Measurements from ENCODE around the gene ANKUB1. TPM values are rescaled to one million over a fixed set of nuclear protein-coding genes. Genes with fewer than 3 reads are reported as not detected.
"Not testable (repeated sequence)": the region's sequence is repeated elsewhere in the genome, so short reads cannot be mapped to it uniquely, and the experiment has no call there.

Gene ANKUB1
- not detected for total RNA-seq (2021; ENCODE audit: unreplicated experiment)
- polyA plus RNA-seq (2012; ENCODE audit: insufficient read length): not detected
- Bru-seq, nascent RNA: percentile 10 among the genes with signal in this experiment
- percentile 11 among the genes with signal in this experiment for BruChase-seq, experiment 1, labeled RNA remaining after a 2-hour chase
- percentile 14 among the genes with signal in this experiment for BruChase-seq, experiment 2, labeled RNA remaining after a 6-hour chase
- long read RNA-seq, partial matches to known transcripts: 0 of 31 reads
- long read RNA-seq, other reads (novel, unspliced or antisense): 31 of 31 reads

- no TSS peak for BruUV-seq (replicated peaks)
- H3K36me3 ChIP-seq (ENCODE audit: control insufficient read depth, insufficient read depth, low read length): no peaks in the 10 kb centered on the region
- ChIA-PET CTCF (interaction anchor here (1.4 kb wide), 1 partner anchor 21 kb away, joined by 4 read pairs; no protein-coding TSS in a partner anchor), POLR2A (no interaction called here)
- H3K27ac ChIP-seq (ENCODE audit: low read length): no peak within 1 kb of the TSS
- ATAC-seq: no peak
- no peak for DNase-seq (ENCODE audit: low read depth, low spot score)
- no peaks in the 10 kb centered on the region for H3K4me1 ChIP-seq (ENCODE audit: control insufficient read depth, insufficient read depth, low read length)
- in situ Hi-C loops (cut with HindIII; ENCODE audit: low pct_unique_long_range_greater_than_20kb, low sequenced_read_pairs): no loop called here
- H3K4me3 ChIP-seq (ENCODE audit: low read depth in 2 of 2, low read length in 2 of 2): no peak within 1 kb of the TSS
- intact Hi-C loops (cut with micrococcal nuclease; ENCODE audit: unreplicated experiment): no loop called here
- H3K27me3 ChIP-seq (ENCODE audit: control insufficient read depth, insufficient read depth, low read length): peaks cover 4% of the 10 kb centered on the region; the same call in 1 of the 2 replicates
- H3K9me3 ChIP-seq (ENCODE audit: control insufficient read depth, insufficient read depth, low read depth, low read length): no peaks in the 10 kb centered on the region
- TF ChIP-seq, protein P1, sequence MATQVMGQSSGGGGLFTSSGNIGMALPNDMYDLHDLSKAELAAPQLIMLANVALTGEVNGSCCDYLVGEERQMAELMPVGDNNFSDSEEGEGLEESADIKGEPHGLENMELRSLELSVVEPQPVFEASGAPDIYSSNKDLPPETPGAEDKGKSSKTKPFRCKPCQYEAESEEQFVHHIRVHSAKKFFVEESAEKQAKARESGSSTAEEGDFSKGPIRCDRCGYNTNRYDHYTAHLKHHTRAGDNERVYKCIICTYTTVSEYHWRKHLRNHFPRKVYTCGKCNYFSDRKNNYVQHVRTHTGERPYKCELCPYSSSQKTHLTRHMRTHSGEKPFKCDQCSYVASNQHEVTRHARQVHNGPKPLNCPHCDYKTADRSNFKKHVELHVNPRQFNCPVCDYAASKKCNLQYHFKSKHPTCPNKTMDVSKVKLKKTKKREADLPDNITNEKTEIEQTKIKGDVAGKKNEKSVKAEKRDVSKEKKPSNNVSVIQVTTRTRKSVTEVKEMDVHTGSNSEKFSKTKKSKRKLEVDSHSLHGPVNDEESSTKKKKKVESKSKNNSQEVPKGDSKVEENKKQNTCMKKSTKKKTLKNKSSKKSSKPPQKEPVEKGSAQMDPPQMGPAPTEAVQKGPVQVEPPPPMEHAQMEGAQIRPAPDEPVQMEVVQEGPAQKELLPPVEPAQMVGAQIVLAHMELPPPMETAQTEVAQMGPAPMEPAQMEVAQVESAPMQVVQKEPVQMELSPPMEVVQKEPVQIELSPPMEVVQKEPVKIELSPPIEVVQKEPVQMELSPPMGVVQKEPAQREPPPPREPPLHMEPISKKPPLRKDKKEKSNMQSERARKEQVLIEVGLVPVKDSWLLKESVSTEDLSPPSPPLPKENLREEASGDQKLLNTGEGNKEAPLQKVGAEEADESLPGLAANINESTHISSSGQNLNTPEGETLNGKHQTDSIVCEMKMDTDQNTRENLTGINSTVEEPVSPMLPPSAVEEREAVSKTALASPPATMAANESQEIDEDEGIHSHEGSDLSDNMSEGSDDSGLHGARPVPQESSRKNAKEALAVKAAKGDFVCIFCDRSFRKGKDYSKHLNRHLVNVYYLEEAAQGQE (IDR thresholded peaks at IDR 0.05; ENCODE audit: insufficient read depth in 1 of 2, low read depth in 2 of 2, low read length in 1 of 2): no peak
- TF ChIP-seq, protein P2, sequence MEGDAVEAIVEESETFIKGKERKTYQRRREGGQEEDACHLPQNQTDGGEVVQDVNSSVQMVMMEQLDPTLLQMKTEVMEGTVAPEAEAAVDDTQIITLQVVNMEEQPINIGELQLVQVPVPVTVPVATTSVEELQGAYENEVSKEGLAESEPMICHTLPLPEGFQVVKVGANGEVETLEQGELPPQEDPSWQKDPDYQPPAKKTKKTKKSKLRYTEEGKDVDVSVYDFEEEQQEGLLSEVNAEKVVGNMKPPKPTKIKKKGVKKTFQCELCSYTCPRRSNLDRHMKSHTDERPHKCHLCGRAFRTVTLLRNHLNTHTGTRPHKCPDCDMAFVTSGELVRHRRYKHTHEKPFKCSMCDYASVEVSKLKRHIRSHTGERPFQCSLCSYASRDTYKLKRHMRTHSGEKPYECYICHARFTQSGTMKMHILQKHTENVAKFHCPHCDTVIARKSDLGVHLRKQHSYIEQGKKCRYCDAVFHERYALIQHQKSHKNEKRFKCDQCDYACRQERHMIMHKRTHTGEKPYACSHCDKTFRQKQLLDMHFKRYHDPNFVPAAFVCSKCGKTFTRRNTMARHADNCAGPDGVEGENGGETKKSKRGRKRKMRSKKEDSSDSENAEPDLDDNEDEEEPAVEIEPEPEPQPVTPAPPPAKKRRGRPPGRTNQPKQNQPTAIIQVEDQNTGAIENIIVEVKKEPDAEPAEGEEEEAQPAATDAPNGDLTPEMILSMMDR (IDR thresholded peaks at IDR 0.05): no peak
- TF ChIP-seq SIN3A (IDR thresholded peaks at IDR 0.05; ENCODE audit: borderline replicate concordance, insufficient read depth, low read depth, low read length) (no peak), TCF7L2 (IDR thresholded peaks at IDR 0.05; ENCODE audit: low read depth, low read length) (no peak)
Observed at GRCh38 chr3:149792452-149793270, at the start of gene ANKUB1. TSS of gene ANKUB1 (minus strand) at chr3:149792554. CDS start at chr3:149792366, 188 bp downstream.

GRCh38 chr3:149839896-149840295 is 47.5 kb upstream of the ANKUB1 start:
- Histone ChIP-seq H3K27me3 (ENCODE audit: control insufficient read depth, insufficient read depth, low read length) (no peaks in the 10 kb centered on the region), H3K27ac (ENCODE audit: low read length) (no peak overlapping the region), H3K9me3 (ENCODE audit: control insufficient read depth, insufficient read depth, low read depth, low read length) (peaks cover 11% of the 10 kb centered on the region; the same call in 1 of the 2 replicates), H3K4me3 (ENCODE audit: low read depth in 2 of 2, low read length in 2 of 2) (no peak overlapping the region), H3K36me3 (ENCODE audit: control insufficient read depth, insufficient read depth, low read length) (no peaks in the 10 kb centered on the region), H3K4me1 (ENCODE audit: control insufficient read depth, insufficient read depth, low read length) (no peaks in the 10 kb centered on the region)
- in situ Hi-C loops (cut with HindIII; ENCODE audit: low pct_unique_long_range_greater_than_20kb, low sequenced_read_pairs): no loop called here
- ChIA-PET POLR2A (no interaction called here), CTCF (no interaction called here)
- BruUV-seq (replicated peaks): no TSS peak
- DNase-seq (ENCODE audit: low read depth, low spot score): no peak
- ATAC-seq: no peak
- intact Hi-C loops (cut with micrococcal nuclease; ENCODE audit: unreplicated experiment): no loop called here
- TF ChIP-seq POLR2AphosphoS5 (IDR thresholded peaks at IDR 0.05; ENCODE audit: low read depth, low read length) (no peak), SIN3A (IDR thresholded peaks at IDR 0.05; ENCODE audit: borderline replicate concordance, insufficient read depth, low read depth, low read length) (no peak), TCF7L2 (IDR thresholded peaks at IDR 0.05; ENCODE audit: low read depth, low read length) (no peak)
- TF ChIP-seq, protein P1 (IDR thresholded peaks at IDR 0.05; ENCODE audit: insufficient read depth in 1 of 2, low read depth in 2 of 2, low read length in 1 of 2): no peak
- TF ChIP-seq, protein P2 (IDR thresholded peaks at IDR 0.05): no peak

DNA sequence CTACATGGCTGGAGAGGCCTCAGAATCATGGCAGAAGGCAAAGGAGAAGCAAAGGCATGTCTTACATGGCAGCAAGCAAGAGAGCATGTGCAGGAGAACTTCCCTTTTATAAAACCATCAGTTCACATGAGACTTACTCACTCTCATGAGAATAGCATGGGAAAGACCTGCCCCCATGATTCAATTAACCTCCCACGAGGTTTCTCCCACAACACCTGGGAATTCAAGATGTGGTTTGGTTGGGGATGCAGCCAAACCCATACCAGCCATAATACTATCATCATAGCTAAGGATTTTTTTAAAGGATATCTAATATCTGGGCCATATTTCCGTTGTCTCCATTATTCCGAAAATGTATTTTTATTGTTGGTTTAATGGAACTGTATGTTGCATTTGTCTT is 47.1 kb upstream of the ANKUB1 start:
- H3K4me1 ChIP-seq (ENCODE audit: control insufficient read depth, insufficient read depth, low read length); CTCF ChIA-PET; DNase-seq (ENCODE audit: low read depth, low spot score); BruUV-seq (replicated peaks); intact Hi-C loops (cut with micrococcal nuclease; ENCODE audit: unreplicated experiment); H3K27ac ChIP-seq (ENCODE audit: low read length); H3K36me3 ChIP-seq (ENCODE audit: control insufficient read depth, insufficient read depth, low read length); H3K4me3 ChIP-seq (ENCODE audit: low read depth in 2 of 2, low read length in 2 of 2); ATAC-seq; in situ Hi-C loops (cut with HindIII; ENCODE audit: low pct_unique_long_range_greater_than_20kb, low sequenced_read_pairs); POLR2A ChIA-PET; H3K27me3 ChIP-seq (ENCODE audit: control insufficient read depth, insufficient read depth, low read length): not testable (repeated sequence)
- peaks cover 15% of the 10 kb centered on the region; the same call in 1 of the 2 replicates for H3K9me3 ChIP-seq (ENCODE audit: control insufficient read depth, insufficient read depth, low read depth, low read length)

Data from Panc1 (cell line).